HG02870 (cell line): ENCODE data around the gene DIABLO.
"Not testable (repeated sequence)": the region's sequence is repeated elsewhere in the genome, so short reads cannot be mapped to it uniquely, and the experiment has no call there.

Experiments
- ATAC-seq: cut with Tn5 transposase; IDR thresholded peaks from one replicate; pipeline ENCODE4 v1.9.1; 2021; ENCODE audit warnings: mild to moderate bottlenecking, moderate library complexity; ENCODE audit not compliant: unreplicated experiment

Gene DIABLO

GRCh38 chr12:122225683-122226365, at the start of gene DIABLO:
DIABLO (minus strand) TSS chr12:122226052; CDS start chr12:122226014, 38 bp downstream.
- ATAC-seq = peak; percentile 89

GRCh38 chr12:122275459-122275858, 49.6 kb upstream of the DIABLO start:
- no peak for ATAC-seq

- ATAC-seq = peak; percentile 84
Observed at GRCh38 chr12:122266230-122266901, 40.5 kb upstream of the DIABLO start, which contains the start of gene VPS33A. VPS33A (minus strand) TSS chr12:122266494; CDS start chr12:122266408, 86 bp downstream.

GRCh38 chr12:122265886-122266229, 40.0 kb upstream of the DIABLO start:
- peak; percentile 32 for ATAC-seq

- no peak for ATAC-seq
Observed at GRCh38 chr12:122265476-122265875, 39.6 kb upstream of the DIABLO start.

- ATAC-seq = not testable (repeated sequence)
Observed at GRCh38 chr12:122260735-122261134, 34.9 kb upstream of the DIABLO start.

- ATAC-seq = not testable (repeated sequence)
Observed at GRCh38 chr12:122258939-122259338, 33.1 kb upstream of the DIABLO start.

GRCh38 chr12:122258462-122258861, 32.6 kb upstream of the DIABLO start:
- not testable (repeated sequence) for ATAC-seq

- ATAC-seq = no peak
Observed at GRCh38 chr12:122250536-122250935, 24.7 kb upstream of the DIABLO start.

- ATAC-seq = no peak
Observed at GRCh38 chr12:122250047-122250446, 24.2 kb upstream of the DIABLO start.

GRCh38 chr12:122245553-122245952, 19.7 kb upstream of the DIABLO start:
- no peak for ATAC-seq

- no peak for ATAC-seq
Observed at GRCh38 chr12:122244565-122245371, 18.9 kb upstream of the DIABLO start.

GRCh38 chr12:122243965-122244364, 18.1 kb upstream of the DIABLO start:
- ATAC-seq = no peak

- ATAC-seq = no peak
Observed at GRCh38 chr12:122238861-122239260, 13.0 kb upstream of the DIABLO start.

GRCh38 chr12:122235741-122236140, 9.9 kb upstream of the DIABLO start:
- no peak for ATAC-seq

- no peak for ATAC-seq
Observed at GRCh38 chr12:122232691-122233090, 6.8 kb upstream of the DIABLO start.

- no peak for ATAC-seq
Observed at GRCh38 chr12:122230798-122231197, 4.9 kb upstream of the DIABLO start.

- ATAC-seq = no peak
Observed at GRCh38 chr12:122228092-122228491, 2.2 kb upstream of the DIABLO start.

GRCh38 chr12:122227341-122227740, 1.5 kb upstream of the DIABLO start:
- no peak for ATAC-seq

GRCh38 chr12:122226366-122227125, 694 bp upstream of the DIABLO start:
- no peak for ATAC-seq

- ATAC-seq = no peak
Observed at GRCh38 chr12:122216445-122216844, 9.4 kb downstream of the DIABLO start.
